Stimulated activated CD8-positive, alpha-beta memory T cell treated with anti-CD3 and anti-CD28 coated beads, Interleukin-15, amount 100 ng/mL, for 24 hours (primary cell): ENCODE data around the gene PTX4.

Source experiments
- DNase-seq: peaks from one replicate; pipeline ENCODE4 v3.0.0-alpha.2; 2020; ENCODE audit warnings: low read depth

Gene PTX4, protein sequence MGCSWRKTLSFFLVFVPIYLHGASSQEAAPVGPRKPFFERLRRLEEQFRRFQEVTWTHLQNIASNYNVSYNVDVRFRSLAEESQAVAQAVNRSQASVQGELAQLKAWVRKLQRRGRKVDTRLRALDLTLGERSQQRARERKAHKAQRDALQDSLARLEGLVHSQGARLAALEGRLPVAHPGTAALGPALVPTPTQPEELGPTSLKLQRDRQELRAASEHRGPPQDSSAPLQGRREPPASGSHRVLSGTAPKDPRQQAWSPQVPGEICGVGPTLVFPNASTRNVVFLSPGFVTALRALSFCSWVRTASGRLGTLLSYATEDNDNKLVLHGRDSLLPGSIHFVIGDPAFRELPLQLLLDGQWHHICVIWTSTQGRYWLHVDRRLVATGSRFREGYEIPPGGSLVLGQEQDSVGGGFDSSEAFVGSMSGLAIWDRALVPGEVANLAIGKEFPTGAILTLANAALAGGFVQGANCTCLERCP

GRCh38 chr16:1488619-1489018 is at the start of gene PTX4:
Gene PTX4, minus strand, starts transcription at chr16:1488944. Its CDS starts 35 bp downstream, at chr16:1488909.
- no peak for DNase-seq

DNA sequence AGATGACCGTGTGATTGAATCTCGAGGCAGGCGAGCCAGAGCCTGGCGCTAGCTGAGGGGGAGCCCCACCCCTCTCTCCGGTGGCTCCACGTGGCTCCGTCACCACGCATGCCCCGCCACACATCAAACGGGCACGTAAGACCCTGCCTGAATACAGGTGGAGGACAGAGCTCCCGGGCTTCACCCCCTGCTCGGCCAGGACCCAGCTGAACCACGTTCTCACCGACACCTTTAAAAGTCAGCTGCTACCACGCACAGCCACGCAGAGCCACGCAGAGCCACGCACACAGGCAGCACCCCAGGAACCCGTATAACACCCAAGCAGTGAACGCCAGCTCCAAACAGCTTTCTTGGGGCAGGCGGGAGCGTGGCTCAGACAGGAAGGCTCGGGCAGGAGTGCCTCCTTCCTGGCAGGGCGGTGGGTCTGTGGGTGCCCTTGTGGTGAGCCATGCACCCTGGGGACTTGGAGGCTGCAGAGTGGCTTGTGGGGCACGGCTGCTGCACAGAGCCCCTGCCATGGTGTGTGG is 49.1 kb upstream of the PTX4 start:
- DNase-seq, result no peak

DNA sequence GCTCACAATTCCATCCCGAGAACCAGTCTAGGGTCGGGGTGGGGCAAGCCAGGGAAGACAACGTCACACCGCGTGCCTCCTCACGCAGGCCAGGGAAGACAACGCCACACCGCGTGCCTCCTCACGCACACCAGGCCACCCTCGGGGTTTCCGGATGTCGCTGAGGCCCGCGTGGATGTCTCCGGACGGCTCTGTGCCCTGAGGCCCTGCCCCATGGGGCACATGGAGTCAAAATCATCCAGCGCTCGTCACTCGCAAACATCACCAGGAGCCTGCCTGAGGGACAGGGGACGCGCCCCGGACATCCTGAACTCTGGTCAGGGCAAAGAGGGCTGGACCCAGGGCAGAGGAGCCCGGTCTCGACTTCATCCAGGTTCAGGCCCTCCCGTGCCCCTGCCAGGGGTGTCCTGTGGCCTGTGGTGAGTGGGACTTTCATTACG is 48.4 kb upstream of the PTX4 start:
- no peak for DNase-seq

DNA sequence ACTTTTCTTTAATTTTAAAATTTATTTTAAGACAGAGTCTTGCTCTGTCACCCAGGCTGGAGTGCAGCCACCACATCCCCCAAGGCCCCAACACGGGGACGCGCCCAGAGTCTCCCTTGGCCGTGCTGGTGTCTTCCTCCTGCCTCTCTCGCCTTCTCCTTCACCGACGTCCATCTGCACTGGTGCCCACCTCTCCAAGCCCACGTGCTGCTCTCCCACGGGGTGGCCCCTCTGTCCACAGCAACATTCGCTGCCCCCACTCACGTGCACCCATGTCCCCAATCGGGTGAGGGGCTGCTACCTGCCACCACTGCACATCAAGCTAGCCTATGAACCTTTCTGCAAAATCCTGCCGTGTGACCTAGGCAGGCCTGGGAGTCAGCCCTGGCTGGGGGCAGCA is 47.9 kb upstream of the PTX4 start:
- no peak for DNase-seq

DNA sequence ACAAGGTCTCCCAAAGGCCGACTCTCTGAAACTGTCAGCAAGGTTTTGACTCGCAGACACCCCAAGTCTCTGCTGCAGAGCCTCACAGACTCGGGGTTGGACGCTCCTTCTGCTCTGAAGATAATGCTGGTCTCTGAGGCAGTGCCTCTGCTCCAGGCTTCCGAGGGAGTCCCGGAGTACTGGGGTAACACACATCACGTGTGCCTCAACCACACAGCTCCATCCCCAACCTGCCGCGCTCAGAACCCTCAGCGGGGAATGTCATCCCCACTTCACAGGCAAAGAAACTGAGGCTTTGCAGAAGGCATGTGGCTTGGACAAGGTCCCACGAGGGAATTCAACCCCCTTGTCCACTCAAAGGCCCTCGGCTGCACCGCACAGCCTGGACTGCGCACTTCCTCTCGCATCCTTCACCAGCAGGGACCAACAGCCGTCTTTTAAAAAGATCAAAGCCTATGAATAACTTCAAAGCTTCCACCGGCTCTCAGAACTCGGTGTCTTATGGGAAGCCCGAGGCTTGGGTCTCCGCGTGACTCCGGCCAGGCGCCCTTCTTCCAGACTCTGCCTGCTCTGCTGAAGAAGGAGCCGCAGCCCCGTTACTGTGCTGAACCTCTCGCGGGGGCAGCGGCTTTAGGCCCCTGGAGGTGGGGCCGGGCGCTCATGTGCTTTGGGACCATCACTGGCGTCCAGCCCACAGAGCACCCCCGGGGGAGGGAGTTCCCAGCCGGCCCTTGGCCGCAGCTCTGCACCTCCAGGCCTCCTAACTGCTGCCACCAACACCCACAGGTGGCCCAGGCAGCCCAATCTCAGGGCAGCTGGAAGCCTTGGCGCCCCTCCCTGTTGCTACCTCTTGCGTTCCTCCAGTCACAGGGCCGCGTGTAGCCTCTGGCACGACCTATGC is 46.9 kb upstream of the PTX4 start:
- DNase-seq, result no peak

GRCh38 chr16:1534021-1535020 is 45.6 kb upstream of the PTX4 start:
- no peak for DNase-seq

GRCh38 chr16:1533443-1533951 is 44.8 kb upstream of the PTX4 start, which contains the start of gene TMEM204:
Gene TMEM204, plus strand, starts transcription at chr16:1533666. Its CDS starts 610 bp downstream, at chr16:1534276.
- no peak for DNase-seq

DNA sequence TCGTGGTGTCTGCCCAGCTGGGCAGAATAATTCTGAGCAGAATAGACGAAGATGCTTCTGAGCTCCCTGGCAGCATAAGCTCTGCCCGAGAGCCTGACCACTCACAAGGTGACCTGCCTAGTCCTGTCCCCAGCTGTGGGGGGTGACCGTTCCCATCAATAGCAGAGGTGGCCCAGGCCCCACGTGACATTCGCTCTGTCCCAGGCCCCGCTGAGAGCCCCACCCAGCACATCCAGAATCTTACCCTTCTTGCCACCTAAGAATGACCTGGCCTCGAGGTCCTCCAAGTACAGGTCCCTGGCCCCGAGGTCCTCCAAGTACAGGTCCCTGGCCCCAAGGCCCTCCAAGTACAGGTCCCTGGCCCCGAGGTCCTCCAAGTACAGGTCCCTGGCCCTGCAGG is 44.0 kb upstream of the PTX4 start:
- DNase-seq, result no peak

- no peak for DNase-seq
These were observed 43.5 kb upstream of the PTX4 start for GRCh38 chr16:1532081-1532760.

- no peak for DNase-seq
These were observed 42.8 kb upstream of the PTX4 start for GRCh38 chr16:1531638-1531910.

DNA sequence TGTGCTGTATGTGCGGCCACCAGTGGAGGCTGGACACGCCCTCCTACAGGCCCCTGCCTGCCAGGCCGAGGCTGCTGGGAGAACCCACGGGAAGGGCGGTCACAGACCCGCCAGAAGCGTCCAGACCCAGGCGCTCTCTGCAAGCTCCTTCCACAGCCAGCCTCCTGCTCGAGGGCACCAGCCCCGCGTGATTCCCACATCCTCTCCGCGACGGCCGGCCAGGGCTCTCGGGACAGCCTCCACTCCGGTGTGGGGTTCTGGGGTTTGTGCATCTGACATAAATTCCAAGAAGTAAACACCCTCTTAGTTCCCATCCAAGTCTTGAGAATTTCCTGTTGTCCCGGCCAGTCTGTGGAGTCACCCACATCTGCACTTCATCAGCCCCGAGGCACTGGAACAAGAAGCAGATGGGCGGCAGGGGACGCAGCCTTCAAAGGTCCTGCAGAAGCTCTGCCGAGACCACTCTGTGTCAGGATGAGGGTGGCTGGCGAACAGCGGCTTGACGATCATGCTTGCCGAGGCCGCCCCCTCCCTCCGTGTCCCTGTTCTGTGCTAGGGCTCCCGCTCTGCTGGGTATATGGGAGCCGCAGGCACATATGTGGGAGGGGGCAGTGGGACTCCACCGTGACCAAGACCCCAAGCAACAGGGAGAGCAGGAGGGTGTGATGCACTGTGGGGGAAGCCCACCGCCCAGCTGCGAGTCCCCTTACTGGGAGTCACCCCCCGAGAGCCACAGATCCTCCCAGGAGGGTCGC is 42.3 kb upstream of the PTX4 start:
- DNase-seq, result no peak

DNA sequence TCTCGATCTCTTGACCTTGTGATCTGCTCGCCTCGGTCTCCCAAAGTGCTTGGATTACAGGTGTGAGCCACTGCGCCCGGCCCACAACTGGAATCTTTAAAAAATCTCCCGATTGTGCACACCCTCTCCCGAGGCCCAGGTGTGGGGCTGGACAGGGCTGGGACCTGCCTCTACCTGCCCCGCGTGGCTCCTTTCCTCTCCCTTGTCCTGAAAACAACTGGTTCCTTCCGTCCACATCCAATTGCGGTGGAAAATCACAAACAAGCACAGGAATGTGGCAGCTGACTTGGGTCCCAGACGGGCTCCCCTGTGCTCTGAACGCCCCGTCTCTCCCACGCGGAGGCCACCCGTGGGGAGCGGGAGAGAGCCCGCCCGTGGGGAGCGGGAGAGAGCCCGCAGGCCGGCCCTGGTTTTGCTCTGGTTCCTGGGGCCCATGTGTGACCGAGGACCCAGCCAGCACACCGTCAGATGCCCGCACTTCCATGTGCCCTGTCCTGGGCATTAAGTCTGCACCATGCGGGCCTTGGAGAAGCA is 41.7 kb upstream of the PTX4 start:
- no peak for DNase-seq

GRCh38 chr16:1528921-1529537 is 40.3 kb upstream of the PTX4 start:
- DNase-seq, result no peak

DNA sequence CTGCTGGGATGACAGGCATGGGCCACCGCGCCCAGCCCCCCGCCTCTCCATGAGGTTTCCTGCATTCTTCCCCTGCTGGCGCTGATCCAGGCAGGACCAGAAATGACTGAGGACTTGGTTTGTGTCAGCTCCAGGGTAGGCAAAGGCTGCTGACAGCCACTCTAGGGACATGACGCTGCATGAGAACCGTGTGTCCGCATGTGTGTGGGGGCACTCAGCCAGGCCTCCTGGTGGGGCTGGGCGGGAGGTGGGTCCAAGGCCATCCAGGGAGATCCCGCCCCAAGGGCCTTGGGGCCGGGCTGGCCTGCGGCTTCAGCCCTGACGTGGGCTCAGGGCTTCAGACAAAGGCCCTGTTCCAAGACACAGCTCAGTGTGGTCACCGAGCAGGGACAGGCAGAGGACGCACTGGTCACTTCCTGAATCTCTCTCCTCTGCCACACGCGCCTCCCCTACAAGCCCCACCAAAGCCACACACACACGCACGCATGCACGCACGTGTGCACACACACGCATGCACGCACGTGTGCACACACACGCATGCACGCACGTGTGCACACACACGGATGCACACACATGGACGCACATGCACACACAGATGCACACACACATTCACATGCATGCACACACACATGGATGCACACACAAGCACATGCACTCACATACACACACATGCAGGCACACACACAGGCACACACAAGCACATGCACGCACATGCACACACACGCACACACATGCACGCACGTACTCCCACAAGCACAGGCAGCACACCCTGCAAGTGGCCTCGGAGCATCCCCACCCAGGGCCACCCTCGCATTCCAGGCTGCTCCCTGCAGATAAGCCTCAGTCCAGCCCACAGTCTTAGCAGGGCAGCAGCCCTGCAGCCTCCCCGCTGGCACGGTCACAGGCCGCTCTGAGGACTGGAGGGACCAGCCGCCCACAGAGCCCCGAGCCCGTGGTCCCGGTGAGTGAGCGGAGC is 39.4 kb upstream of the PTX4 start:
- DNase-seq, result no peak

DNA sequence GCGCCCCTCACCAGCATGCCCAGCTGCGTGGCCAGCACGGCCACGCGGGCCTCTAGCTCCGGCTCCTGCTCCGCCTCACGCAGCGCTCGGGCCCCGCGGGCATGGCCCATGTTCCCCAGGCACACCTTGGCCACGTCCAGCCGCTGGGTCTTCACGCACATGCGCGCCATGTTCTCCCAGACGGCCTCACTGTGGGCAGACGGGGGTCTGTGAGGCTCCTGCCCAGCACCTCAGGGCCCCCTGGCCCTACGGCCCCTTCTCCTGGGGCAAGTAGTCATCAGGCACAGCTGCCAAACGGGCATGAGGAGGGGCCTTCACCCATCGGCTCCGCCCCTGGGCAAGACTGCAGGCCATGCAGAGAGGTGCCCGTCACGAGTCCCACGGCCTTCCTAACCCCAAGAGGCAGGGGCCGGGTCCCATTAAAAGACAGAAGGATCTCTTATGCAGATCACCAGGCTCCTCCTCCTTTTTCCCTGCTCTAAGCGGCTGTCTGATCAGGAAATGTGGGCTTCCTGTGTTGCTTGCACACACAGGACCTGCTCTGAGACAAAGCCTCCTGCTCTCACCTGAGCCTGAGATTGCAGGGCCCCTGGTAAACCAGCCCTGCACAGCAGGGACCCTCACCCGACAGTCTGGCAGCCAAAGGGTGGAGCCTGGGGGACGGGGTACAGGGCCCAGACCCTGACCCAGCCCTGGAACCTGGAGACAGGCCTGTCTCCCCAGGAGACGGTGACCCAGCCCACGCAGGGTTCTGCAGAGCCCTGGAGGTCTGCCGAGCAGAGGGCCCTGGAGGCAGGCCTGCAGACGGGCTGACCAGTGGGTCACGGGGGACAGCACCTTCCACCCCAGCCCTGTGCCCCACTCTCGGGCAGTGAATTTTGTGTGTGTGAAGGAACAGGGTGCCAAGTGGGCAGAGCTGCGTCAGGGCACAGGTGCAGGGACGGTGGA is 38.1 kb upstream of the PTX4 start:
- no peak for DNase-seq

- DNase-seq, result no peak
These were observed 37.3 kb upstream of the PTX4 start for GRCh38 chr16:1525871-1526607.
